GM23248 (cell line): Measurements from ENCODE around the gene MPPED2. TPM values are rescaled to one million over a fixed set of nuclear protein-coding genes. Genes with fewer than 3 reads are reported as not detected.

Experiments
- DNase-seq: peaks from one replicate; pipeline ENCODE4 v3.0.0-alpha.2; 2015
- H2AFZ ChIP-seq: fragments of 200-600 bp; sonication (generic); 2 replicates; pipeline ENCODE4 v1.6.1; 2016; ENCODE audit warnings: antibody characterized with exemption
- H3F3A ChIP-seq: fragments of 200-600 bp; sonication (generic); 2 replicates; pipeline ENCODE4 v1.6.1; 2016; ENCODE audit warnings: mild to moderate bottlenecking, antibody characterized with exemption, mixed run types; ENCODE audit not compliant: insufficient read depth
- H3K27ac ChIP-seq: fragments of 200-600 bp; sonication (generic); 2 replicates; pipeline ENCODE4 v1.5.1; 2016; ENCODE audit warnings: mild to moderate bottlenecking
- H3K27me3 ChIP-seq: fragments of 200-600 bp; sonication (generic); replicated peaks from 2 replicates; pipeline ENCODE4 v1.6.1; 2016; ENCODE audit warnings: mild to moderate bottlenecking; ENCODE audit not compliant: insufficient read depth
- H3K36me3 ChIP-seq: fragments of 200-600 bp; sonication (generic); 2 replicates; pipeline ENCODE4 v1.6.1; 2016; ENCODE audit warnings: low read depth, mild to moderate bottlenecking
- H3K4me1 ChIP-seq: fragments of 200-600 bp; sonication (generic); 2 replicates; pipeline ENCODE4 v1.6.1; 2016; ENCODE audit warnings: mild to moderate bottlenecking; ENCODE audit not compliant: insufficient read depth
- H3K4me2 ChIP-seq: fragments of 200-600 bp; sonication (generic); one replicate; pipeline ENCODE4 v1.6.1; 2016; ENCODE audit warnings: mild to moderate bottlenecking; ENCODE audit not compliant: unreplicated experiment
- H3K4me3 ChIP-seq: fragments of 200-600 bp; sonication (generic); 2 replicates; pipeline ENCODE4 v1.5.1; 2016; ENCODE audit warnings: mild to moderate bottlenecking
- H3K79me2 ChIP-seq: fragments of 200-600 bp; sonication (generic); 2 replicates; pipeline ENCODE4 v1.6.1; 2016; ENCODE audit warnings: mild to moderate bottlenecking; ENCODE audit not compliant: insufficient read depth
- H3K9ac ChIP-seq: fragments of 200-600 bp; sonication (generic); 2 replicates; pipeline ENCODE4 v1.6.1; 2016; ENCODE audit warnings: mild to moderate bottlenecking
- H3K9me2 ChIP-seq: fragments of 200-600 bp; sonication (generic); 2 replicates; pipeline ENCODE4 v1.6.1; 2016; ENCODE audit warnings: mixed run types, mild to moderate bottlenecking, moderate library complexity; ENCODE audit not compliant: insufficient read depth
- H3K9me3 ChIP-seq: fragments of 200-600 bp; sonication (generic); one replicate; pipeline ENCODE4 v1.6.1; 2017; ENCODE audit warnings: low read depth
- H4K20me1 ChIP-seq: fragments of 200-600 bp; sonication (generic); 2 replicates; pipeline ENCODE4 v1.6.0; 2016; ENCODE audit not compliant: insufficient read depth
- EZH2 ChIP-seq: fragments of 200-600 bp; sonication (generic); IDR thresholded peaks from 2 replicates; pipeline ENCODE4 v1.6.1; 2018; ENCODE audit warnings: antibody characterized with exemption, mild to moderate bottlenecking; ENCODE audit not compliant: insufficient read depth, poor library complexity, severe bottlenecking
- EZH2phosphoT487 ChIP-seq: fragments of 200-600 bp; sonication (generic); IDR thresholded peaks from 2 replicates; pipeline ENCODE4 v1.6.1; 2018; ENCODE audit warnings: antibody characterized with exemption, moderate library complexity, mild to moderate bottlenecking, low read depth; ENCODE audit not compliant: insufficient read depth
- WGBS, 2 experiments: methylation state at CpG; one replicate each; pipeline ENCODE4 v1.1.6; 2015 to 2017; ENCODE audit warnings: low lambda C conversion rate in 2 of 2, low coverage in 1 of 2; ENCODE audit errors: missing lambda C conversion rate in 2 of 2; 5-methylcytosine and 5-hydroxymethylcytosine counted together
- in situ Hi-C: fragments of 300-500 bp; cut with MboI; formaldehyde crosslinking; loops from 2 replicates; pipeline ENCODE4 v1.15.0; 2020
- polyA plus RNA-seq: library from polyadenylated mRNA; unstranded; fragments of >200 nt; fragmentation: Nextera tagmentation; extraction: Ambion mirVana; gene quantifications from 2 replicates; pipeline ENCODE4 v1.2.1, GENCODE V29; 2016
- total RNA-seq: library from RNA; depleted of rRNA; stranded (reverse); fragments of >200 nt; shearing (Covaris generic); gene quantifications from 2 replicates; pipeline ENCODE4 v1.2.3, GENCODE V29; 2014

MPPED2 gene
- total and polyA plus RNA-seq, 2 experiments from 2014 or later, result not detected

DNA sequence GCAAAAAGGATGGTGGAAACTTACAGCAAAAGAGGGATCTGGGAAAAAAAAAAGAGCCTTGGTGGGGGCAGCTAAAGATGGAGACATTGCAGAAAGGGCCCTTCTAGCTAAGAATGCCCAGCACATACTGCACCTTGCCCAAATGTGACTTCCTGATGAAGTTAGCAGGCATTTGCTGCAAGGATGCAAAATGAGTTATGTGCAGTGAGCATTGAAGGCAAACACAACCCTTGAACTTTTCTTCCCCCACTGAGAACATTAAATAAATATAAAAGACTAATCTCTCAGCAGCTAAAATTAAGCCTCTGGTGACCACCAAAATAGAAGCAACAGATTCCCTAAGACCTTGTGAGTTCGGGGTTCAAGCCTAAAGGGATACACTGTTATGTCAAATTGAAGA, 133.3 kb downstream of the MPPED2 start:
- in situ Hi-C loops, result no loop called here
- H3K27me3 ChIP-seq, result no peaks in the 10 kb centered on the region
- H3K4me3 ChIP-seq, result no peak overlapping the region
- H4K20me1 ChIP-seq, result no peaks in the 10 kb centered on the region
- H3K27ac ChIP-seq, result no peak overlapping the region
- H3K36me3 ChIP-seq, result no peaks in the 10 kb centered on the region
- no peak overlapping the region for H2AFZ ChIP-seq
- no peaks in the 10 kb centered on the region for H3F3A ChIP-seq
- no peak for TF ChIP-seq EZH2phosphoT487
- TF ChIP-seq EZH2, result no peak
- H3K9me2 ChIP-seq, result no peaks in the 10 kb centered on the region
- DNase-seq, result no peak
- H3K9me3 ChIP-seq, result no peaks in the 10 kb centered on the region
- no peaks in the 10 kb centered on the region for H3K4me1 ChIP-seq
- WGBS, 2 experiments, result 21 to 41% methylated on average over 1 of the region's 1 CpG
- H3K79me2 ChIP-seq, result no peaks in the 10 kb centered on the region
- H3K9ac ChIP-seq, result no peak overlapping the region
- no peak overlapping the region for H3K4me2 ChIP-seq

DNA sequence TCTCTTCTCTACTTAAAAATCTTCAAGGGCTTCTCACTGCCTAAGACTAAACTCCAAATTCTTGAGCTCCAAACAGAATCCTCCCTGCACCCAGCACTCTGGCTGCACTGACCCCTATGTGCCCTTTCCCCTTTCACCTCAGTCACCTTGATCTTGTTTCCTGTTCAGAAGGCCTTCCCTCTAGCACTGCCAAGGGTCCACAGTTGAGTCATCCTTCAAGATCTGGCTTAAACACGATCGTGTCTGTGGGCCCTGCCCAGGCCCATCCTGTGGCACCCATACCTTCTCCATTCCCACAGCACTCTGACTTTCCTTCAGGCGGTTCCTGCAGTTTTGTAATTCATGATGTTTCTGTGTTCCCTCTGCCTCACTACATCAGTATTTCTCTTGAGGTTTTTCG, 134.0 kb downstream of the MPPED2 start:
- Histone ChIP-seq H2AFZ (no peak overlapping the region), H3K27ac (no peak overlapping the region), H3F3A (no peaks in the 10 kb centered on the region), H3K9ac (no peak overlapping the region), H3K79me2 (no peaks in the 10 kb centered on the region), H3K4me1 (no peaks in the 10 kb centered on the region), H3K36me3 (no peaks in the 10 kb centered on the region), H3K9me3 (no peaks in the 10 kb centered on the region), H3K9me2 (no peaks in the 10 kb centered on the region), H3K27me3 (no peaks in the 10 kb centered on the region), H3K4me3 (no peak overlapping the region), H3K4me2 (no peak overlapping the region), H4K20me1 (no peaks in the 10 kb centered on the region)
- 25 to 33% methylated on average over 4 of the region's 4 CpGs for WGBS, 2 experiments
- in situ Hi-C loops, result no loop called here
- no peak for DNase-seq
- TF ChIP-seq EZH2phosphoT487 (no peak), EZH2 (no peak)

DNA sequence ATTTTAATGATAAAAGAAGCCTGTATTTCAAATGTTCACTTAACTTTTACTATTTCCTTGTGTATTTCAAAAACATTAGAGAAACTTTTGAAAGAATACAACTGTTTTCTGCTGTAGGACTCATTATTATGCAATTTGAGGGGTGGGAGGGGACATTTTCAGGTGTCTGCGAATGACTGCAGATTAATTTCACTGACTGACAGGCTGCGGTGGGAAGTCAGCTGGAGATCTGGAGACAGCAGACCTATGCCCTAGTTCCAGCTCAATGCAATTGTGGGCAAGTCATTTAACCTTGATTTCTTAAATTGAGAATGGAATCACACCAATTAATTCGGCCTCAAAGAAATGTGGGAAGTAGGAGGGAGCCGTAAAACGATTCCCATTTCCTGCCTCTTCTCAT, 134.5 kb downstream of the MPPED2 start:
- no peaks in the 10 kb centered on the region for H3K79me2 ChIP-seq
- in situ Hi-C loops, result no loop called here
- WGBS, 2 experiments, result 40 to 48% methylated on average over 5 of the region's 5 CpGs

GRCh38 chr11:30451167-30451566, 135.0 kb downstream of the MPPED2 start:
- H3K9me3 ChIP-seq, result no peaks in the 10 kb centered on the region
- no peaks in the 10 kb centered on the region for H3K36me3 ChIP-seq
- H3K9me2 ChIP-seq, result no peaks in the 10 kb centered on the region
- no peak overlapping the region for H3K9ac ChIP-seq
- no peak overlapping the region for H3K4me3 ChIP-seq
- H3K27me3 ChIP-seq, result no peaks in the 10 kb centered on the region
- in situ Hi-C loops, result no loop called here
- H3K4me1 ChIP-seq, result no peaks in the 10 kb centered on the region
- no peaks in the 10 kb centered on the region for H3K79me2 ChIP-seq
- no peaks in the 10 kb centered on the region for H3F3A ChIP-seq
- TF ChIP-seq EZH2phosphoT487 (no peak), EZH2 (no peak)
- no peak overlapping the region for H2AFZ ChIP-seq
- H4K20me1 ChIP-seq, result no peaks in the 10 kb centered on the region
- WGBS, 2 experiments, result 12 to 14% methylated on average over 1 of the region's 1 CpG
- no peak for DNase-seq
- H3K4me2 ChIP-seq, result no peak overlapping the region
- no peak overlapping the region for H3K27ac ChIP-seq

More for the DNA sequence above, 134.5 kb downstream of the MPPED2 start:
- Histone ChIP-seq H3K4me1 (no peaks in the 10 kb centered on the region), H2AFZ (no peak overlapping the region), H3K27ac (no peak overlapping the region), H3F3A (no peaks in the 10 kb centered on the region), H3K9me3 (no peaks in the 10 kb centered on the region), H3K4me3 (no peak overlapping the region), H3K4me2 (no peak overlapping the region), H4K20me1 (no peaks in the 10 kb centered on the region), H3K36me3 (no peaks in the 10 kb centered on the region), H3K9me2 (no peaks in the 10 kb centered on the region), H3K27me3 (no peaks in the 10 kb centered on the region), H3K9ac (no peak overlapping the region)
- no peak for DNase-seq
- TF ChIP-seq EZH2phosphoT487, result no peak
- no peak for TF ChIP-seq EZH2

DNA sequence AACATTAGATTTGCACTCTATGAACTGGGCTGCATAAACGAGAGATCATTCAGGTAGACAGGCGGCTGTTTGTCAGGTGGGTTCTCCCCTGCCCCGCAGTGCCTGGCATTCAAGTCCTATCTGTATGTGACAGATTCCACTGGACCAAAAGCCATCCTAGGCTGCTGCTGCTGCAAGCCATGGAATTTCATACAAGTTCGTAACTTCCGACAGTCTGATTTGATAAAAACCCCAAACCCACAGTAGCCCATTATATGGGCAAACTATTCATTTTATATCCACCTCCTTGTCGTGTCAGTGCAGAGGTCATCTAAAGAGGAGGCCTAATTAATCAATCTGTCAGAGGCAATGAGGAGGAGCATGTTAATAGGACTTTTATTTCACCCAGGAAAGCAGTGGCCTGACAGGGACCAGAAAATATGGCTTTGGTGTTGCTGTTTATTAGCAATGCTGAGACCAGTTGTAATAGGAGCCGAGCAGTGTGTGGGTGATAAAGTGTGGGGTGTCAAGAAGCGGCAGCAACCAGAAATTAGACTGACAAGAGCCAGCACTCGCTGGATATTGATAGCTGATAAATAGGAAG, 139.0 kb downstream of the MPPED2 start:
- Histone ChIP-seq H2AFZ (no peak overlapping the region), H3K9me2 (no peaks in the 10 kb centered on the region), H3K4me1 (no peaks in the 10 kb centered on the region), H3F3A (no peaks in the 10 kb centered on the region), H3K79me2 (no peaks in the 10 kb centered on the region), H3K36me3 (no peaks in the 10 kb centered on the region), H3K4me3 (no peak overlapping the region), H3K27ac (no peak overlapping the region), H3K9ac (no peak overlapping the region), H3K9me3 (no peaks in the 10 kb centered on the region), H3K27me3 (no peaks in the 10 kb centered on the region), H3K4me2 (no peak overlapping the region), H4K20me1 (no peaks in the 10 kb centered on the region)
- TF ChIP-seq EZH2phosphoT487 (no peak), EZH2 (no peak)
- in situ Hi-C loops, result no loop called here
- no peak for DNase-seq
- WGBS, 2 experiments, result 60 to 61% methylated on average over 9 of the region's 9 CpGs
